ENCODE data around the gene ALLC. TPM values are rescaled to one million over a fixed set of nuclear protein-coding genes. Genes with fewer than 3 reads are reported as not detected.
"Not testable (repeated sequence)": the region's sequence is repeated elsewhere in the genome, so short reads cannot be mapped to it uniquely, and the experiment has no call there.

Gene ALLC
- total RNA-seq, 3 donors from 2014 or later, result 0.16 TPM; not detected in 2

DNA sequence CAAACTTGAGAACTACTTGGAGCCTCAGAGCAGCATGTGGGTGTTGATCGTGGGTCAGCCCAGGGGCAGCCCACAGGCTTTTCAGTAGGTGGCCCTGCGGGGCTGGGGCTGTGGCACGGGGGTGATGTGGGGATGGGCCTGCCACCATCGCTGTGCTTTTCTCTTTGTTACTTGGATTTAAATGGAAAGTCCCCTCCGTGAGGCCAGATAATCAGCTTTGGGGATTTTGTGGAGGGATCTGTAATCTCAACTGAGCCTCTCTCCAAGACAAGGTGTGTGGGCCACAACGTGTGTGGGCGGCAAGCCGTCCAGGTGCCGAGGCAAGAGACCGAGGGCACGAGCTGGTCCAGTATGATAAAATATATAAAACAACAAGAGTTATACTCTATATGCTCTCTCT, 46.4 kb upstream of the ALLC start:
- H3K4me3 ChIP-seq, result no peak overlapping the region

GRCh38 chr2:3612639-3613523, 45.1 kb upstream of the ALLC start:
- no peaks in the 10 kb centered on the region for H3K4me1 ChIP-seq
- H3K4me3 ChIP-seq, result no peak overlapping the region
- H3K9me3 ChIP-seq, result no peaks in the 10 kb centered on the region
- intact Hi-C loops (cut with DNase I; ENCODE audit: low total_unique reads), result no loop called here
- no peaks in the 10 kb centered on the region for H3K36me3 ChIP-seq
- H3K27me3 ChIP-seq, result no peaks in the 10 kb centered on the region
- TF ChIP-seq CTCF (IDR thresholded peaks at IDR 0.05), result no peak
- TF ChIP-seq POLR2AphosphoS5 (IDR thresholded peaks at IDR 0.05), result no peak
- TF ChIP-seq POLR2A (IDR thresholded peaks at IDR 0.05), result no peak
- DNase-seq (ENCODE audit: low spot score in 2 of 2), result peak in 1 of 2 donors; percentile 45
- no peak overlapping the region for H3K27ac ChIP-seq

More for the DNA sequence above, 46.4 kb upstream of the ALLC start:
- DNase-seq (ENCODE audit: low spot score in 2 of 2), result no peak
- TF ChIP-seq CTCF (IDR thresholded peaks at IDR 0.05) (no peak), POLR2A (IDR thresholded peaks at IDR 0.05) (no peak), POLR2AphosphoS5 (IDR thresholded peaks at IDR 0.05) (no peak)
- Histone ChIP-seq H3K27me3 (no peaks in the 10 kb centered on the region), H3K36me3 (no peaks in the 10 kb centered on the region), H3K9me3 (no peaks in the 10 kb centered on the region), H3K4me1 (no peaks in the 10 kb centered on the region), H3K27ac (no peak overlapping the region)
- intact Hi-C loops (cut with DNase I; ENCODE audit: low total_unique reads), result no loop called here

DNA sequence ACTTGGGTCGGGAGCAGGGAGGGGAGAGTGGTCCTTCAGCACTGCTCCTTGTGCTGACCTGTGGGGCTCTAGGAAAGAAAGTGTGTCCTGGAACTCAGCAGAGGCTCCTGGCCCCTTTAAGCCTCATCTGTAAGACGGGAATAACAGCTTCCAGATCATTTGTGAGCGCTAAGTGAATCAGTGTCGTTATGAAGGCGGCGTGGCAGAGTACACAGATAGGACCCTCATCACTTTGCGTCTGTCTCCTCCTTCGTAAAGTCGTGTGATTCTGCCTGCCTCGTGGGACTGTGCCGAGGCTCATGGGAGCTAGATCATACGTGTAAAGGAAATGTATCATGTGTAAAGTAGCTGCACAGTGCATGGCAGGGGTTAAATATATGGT, 44.5 kb upstream of the ALLC start:
- DNase-seq (ENCODE audit: low spot score in 2 of 2), result no peak
- no peak for TF ChIP-seq POLR2AphosphoS5 (IDR thresholded peaks at IDR 0.05)
- TF ChIP-seq POLR2A (IDR thresholded peaks at IDR 0.05), result no peak
- TF ChIP-seq CTCF (IDR thresholded peaks at IDR 0.05), result no peak
- Histone ChIP-seq H3K4me3 (no peak overlapping the region), H3K36me3 (no peaks in the 10 kb centered on the region), H3K27ac (no peak overlapping the region), H3K9me3 (no peaks in the 10 kb centered on the region), H3K4me1 (no peaks in the 10 kb centered on the region), H3K27me3 (no peaks in the 10 kb centered on the region)
- intact Hi-C loops (cut with DNase I; ENCODE audit: low total_unique reads), result no loop called here

- H3K4me3 ChIP-seq; H3K9me3 ChIP-seq; H3K27ac ChIP-seq; DNase-seq (ENCODE audit: low spot score in 2 of 2); intact Hi-C loops (cut with DNase I; ENCODE audit: low total_unique reads); H3K36me3 ChIP-seq; H3K27me3 ChIP-seq; H3K4me1 ChIP-seq: not testable (repeated sequence)
These were observed 43.3 kb upstream of the ALLC start for GRCh38 chr2:3614743-3615142.

- intact Hi-C loops (cut with DNase I; ENCODE audit: low total_unique reads); DNase-seq (ENCODE audit: low spot score in 2 of 2); H3K4me3 ChIP-seq; H3K27me3 ChIP-seq; H3K4me1 ChIP-seq; H3K36me3 ChIP-seq; H3K27ac ChIP-seq; H3K9me3 ChIP-seq: not testable (repeated sequence)
These were observed 42.3 kb upstream of the ALLC start for GRCh38 chr2:3615541-3616200.

DNA sequence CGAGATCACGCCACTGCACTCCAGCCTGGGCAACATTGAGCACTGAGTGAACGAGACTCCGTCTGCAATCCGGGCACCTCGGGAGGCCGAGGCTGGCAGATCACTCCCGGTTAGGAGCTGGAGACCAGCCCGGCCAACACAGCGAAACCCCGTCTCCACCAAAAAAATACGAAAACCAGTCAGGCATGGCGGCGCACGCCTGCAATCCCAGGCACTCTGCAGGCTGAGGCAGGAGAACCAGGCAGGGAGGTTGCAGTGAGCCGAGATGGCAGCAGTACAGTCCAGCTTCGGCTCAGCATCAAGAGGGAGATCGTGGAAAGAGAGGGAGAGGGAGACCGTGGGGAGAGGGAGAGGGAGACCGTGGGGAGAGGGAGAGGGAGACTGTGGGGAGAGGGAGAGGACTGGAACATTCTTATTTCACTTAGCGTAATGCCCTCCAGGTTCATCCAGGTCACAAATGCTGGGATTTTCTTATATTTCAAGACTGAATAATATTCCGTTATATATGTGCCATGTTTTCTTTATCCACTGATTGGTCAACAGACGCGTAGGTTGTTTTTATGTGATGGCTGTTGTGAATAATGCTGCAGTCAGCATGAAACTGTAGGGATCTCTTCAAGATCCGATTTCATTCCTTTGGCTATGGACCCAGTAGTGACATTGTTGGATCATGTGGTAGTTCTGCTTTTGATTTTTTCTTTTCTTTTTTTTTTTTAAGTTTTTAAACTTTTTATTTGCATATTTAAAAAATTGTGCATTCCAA, 41.4 kb upstream of the ALLC start:
- intact Hi-C loops (cut with DNase I; ENCODE audit: low total_unique reads); H3K4me1 ChIP-seq; H3K27me3 ChIP-seq; H3K27ac ChIP-seq; H3K36me3 ChIP-seq; H3K4me3 ChIP-seq; H3K9me3 ChIP-seq: not testable (repeated sequence)
- peak in 1 of 2 donors; percentile 37 for DNase-seq (ENCODE audit: low spot score in 2 of 2)
